ENCODE data around the gene USF2. TPM values are rescaled to one million over a fixed set of nuclear protein-coding genes. Genes with fewer than 3 reads are reported as not detected.
A peak's percentile ranks its signal among the peaks of the same experiment; 100 is the strongest.

The USF2 gene
- total RNA-seq, 1 donor from 2014 or later: 37.0 TPM

DNA sequence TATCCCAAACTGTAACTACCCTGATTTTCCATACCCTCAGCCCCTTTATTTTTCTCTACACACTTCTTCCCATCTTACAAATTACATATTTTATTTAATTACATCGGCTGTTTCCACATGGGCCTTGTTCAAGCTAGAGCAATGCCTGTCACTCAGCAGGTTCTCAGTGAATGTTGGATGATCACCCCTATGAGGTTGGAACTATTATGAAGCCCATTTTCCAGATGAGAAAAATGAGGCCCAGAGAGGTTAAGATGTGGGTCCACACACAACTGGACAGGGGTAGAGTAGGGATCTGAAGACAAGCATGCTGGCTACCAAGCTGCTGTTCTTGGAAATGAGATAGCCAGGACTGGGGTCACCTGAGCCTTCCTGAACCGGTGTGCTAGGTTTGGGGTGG is 33.2 kb downstream of the USF2 start:
- DNase-seq: no peak

DNA sequence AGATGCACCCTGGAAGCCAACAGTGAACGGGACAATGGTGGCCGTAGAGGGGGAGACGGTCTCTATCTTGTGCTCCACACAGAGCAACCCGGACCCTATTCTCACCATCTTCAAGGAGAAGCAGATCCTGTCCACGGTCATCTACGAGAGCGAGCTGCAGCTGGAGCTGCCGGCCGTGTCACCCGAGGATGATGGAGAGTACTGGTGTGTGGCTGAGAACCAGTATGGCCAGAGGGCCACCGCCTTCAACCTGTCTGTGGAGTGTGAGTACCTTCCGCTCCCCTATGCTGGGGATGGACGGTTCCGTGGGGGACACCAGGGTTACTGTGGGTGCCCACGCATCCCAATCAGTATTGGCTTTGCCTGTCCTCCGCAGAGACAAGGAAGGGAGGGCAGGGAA is 33.7 kb downstream of the USF2 start:
- no peak for DNase-seq

DNA sequence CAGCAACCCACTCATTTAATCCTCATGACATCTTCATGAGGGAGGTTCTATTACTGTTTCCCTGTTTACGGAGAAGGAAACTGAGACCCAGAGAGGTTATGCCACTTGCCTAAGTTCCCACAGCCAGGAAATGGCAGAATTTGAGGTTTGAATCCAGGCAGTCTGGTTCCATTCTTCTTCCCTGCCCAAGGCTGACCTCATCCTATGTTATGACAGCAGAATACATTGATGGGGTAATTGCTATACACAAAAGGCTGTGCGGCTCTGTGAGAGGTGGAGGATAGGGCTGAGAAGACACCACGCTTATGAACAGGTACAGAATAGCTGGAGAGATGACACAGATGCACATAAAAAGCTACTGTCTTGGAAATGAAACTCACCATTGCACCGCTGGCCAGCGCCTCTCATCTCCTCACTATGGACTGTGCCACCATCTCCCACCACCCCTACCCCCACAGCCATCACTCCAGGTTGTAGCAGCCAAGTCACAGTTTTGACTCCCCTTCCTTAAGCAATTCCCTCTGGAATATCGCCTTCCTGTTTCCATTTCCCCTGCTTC is 34.7 kb downstream of the USF2 start:
- no peak for DNase-seq

DNA sequence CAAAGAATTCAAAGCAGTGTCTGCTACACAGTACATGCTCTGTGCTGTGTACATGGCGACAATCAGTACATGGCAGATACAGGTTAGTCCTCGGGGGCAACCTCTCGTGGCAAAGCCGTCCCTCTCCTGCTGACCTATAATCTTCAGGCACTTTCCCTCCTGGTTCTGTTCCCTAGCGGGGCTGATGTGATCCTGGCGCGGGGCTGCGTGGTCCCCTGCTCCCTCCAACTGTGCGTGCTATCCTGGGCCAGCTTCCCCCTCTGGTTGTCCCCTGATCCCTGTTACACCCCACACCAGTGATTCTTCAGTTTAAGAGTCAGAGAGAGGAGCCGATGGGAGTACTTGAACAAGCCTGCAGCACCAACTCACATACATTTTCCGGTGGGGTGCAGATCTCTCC is 35.3 kb downstream of the USF2 start:
- DNase-seq: no peak

DNA sequence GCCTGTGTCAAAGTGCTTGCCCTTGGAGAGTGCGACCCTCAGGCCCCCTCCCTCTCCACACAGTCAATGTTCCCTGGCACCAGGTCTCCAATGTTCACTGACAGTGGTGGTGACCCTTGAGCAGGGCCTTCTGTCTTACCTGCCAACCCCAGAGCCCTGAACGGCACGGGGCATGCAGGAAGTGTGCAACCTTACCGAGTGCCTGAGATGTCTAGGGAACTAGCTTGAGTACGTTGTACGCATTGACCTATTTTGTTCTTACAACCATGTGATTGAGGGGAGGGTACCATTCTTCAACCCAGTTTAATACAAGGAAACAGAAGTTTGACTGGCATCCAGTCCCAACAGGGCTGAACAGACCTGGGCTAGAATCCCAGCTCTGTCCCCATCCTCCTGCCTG is 36.4 kb downstream of the USF2 start:
- no peak for DNase-seq

DNA sequence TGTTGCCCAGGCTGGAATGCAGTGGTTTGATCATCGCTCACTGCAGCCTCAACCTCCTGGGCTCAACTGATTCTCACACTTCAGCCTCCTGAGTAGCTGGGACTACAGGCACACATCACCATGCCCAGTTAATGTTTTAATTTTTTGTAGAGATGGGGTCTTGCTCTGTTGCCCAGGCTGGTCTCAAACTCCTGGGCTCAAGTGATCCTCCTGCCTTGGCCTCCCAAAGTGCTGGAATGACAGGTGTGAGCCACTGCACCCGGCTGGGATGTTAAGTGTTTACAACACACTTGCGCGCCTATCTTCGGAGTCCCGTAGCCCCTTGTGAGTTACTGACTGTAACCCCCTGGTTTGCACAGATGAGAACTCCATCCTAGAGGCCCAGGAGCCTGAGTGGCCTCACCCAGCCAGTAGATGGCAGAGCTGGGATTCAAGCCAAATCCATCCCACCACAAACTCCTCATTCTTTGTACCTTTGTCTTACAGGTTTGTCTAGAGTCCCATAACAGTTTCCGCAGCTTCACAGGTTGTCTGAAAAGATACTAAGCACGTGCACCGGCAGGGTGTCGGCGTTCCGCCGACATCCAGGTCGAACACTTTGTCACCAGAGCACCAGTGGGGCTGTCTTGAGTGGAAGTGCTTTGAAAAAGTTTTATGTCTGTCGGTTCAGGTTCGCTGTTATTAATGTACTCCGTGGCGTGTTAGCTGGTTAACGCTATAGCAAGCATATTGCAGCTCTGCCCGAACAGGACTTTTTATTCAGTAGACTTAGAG is 37.9 kb downstream of the USF2 start:
- DNase-seq: no peak

DNA sequence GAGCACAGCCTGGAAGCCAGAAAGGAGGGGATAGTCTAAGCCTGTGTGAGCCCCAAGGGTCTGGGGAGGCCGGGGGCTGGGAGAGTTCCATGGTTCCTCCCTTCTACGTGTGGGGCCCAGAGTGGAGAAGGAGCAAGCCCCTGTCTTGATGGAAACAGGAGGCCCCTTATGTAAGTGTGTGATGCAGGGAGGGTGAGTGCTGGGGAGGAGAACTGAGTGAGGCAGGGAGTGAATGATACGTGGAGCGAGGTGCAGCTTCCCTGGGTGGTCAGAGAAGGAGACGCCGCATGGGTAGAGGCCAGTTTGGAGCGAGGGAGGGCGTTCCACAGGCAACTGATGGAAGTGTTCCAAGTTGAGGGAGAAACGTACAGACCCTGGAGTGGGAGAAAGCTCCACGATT is 39.2 kb downstream of the USF2 start:
- DNase-seq: peak; percentile 12

DNA sequence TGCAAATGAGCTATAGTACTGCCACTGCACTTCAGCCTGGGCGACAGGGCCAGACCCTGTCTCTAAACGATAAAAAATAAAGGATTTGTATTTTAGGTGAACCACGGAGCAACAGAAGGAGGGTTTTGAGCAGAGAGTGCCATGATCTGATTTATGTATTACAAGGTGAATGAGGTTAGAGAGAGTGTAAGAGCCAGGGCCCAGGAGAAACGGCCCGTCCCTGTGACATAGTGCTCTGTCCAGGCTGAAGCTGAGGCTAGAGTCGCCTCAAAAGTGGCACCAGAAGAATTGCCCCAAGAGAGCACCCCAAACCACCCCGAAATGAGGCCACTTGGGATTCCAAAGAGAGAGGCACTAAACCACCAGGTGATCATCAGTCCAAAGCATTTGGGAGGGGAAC is 40.1 kb downstream of the USF2 start:
- no peak for DNase-seq

DNA sequence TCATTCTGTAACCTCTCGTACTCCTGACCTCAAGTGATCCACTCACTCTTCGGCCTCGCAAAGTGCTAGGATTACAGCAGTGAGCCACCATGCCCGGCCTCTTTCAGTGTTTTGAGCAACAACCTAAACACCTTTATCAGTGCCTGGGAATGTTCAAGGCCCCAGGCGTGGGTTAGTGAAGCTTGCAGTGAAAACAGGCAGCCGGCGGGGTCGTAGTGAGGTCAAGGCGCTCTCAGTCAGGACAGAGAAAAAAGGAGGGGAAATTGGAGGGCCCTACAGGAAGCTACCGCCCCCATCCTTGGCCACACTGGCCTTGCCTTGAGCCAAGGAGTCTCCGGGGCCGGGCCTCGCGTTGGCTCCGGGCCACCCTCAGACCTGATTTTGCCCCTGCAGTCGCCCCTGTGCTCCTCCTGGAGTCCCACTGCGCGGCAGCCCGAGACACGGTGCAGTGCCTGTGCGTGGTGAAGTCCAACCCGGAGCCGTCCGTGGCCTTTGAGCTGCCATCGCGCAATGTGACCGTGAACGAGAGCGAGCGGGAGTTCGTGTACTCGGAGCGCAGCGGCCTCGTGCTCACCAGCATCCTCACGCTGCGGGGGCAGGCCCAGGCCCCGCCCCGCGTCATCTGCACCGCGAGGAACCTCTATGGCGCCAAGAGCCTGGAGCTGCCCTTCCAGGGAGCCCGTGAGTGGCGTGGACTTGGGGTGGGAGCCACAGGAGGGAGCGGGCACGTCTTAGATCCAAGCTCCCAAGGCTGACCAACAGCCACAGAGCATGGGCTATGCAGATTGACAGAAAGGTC is 40.9 kb downstream of the USF2 start:
- peak; percentile 6 for DNase-seq

DNA sequence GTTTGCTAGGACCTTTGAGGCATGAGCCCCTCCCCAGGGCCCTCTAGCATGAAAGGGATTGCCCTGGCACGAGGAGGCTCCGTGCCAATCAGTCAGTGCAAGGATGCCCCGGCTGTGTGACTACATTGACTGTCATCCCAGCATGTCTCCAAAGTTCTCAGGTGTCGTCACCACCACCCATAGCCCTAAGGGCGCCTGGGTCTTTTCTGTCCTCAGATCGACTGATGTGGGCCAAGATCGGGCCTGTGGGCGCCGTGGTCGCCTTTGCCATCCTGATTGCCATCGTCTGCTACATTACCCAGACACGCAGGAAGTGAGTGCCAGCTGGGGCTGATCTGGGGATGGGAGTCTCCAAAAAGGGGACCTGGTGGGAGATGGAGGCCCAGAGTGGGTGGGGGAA is 41.6 kb downstream of the USF2 start:
- DNase-seq: no peak

DNA sequence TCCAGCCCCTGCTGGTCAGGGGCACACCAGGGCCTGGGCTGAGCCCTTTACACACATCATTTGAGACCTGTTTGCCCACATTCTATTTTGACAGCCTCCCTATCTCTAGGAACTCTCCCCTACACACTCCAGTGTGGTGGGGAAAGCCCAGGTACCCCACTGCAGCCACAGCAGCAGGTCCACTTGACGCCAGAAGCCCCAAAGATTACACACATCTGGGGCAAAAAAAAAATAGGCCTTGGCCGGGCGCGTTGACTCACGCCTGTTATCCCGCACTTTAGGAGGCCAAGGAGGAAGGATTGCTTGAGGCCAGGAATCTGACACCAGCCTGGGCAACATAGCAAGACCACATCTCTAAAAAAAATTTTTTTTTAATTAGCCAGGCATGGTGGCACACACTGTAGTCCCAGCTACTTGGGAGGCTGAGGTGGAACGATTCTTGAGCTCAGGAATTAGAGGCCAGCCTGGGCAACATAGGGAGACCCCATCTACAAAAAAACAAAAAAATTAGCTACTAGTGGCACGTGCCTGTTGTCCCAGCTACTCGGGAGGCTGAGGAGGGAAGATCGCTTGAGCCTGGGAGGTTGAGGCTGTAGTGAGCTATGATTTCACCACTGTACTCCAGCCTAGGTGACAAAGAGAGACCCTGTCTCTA is 42.2 kb downstream of the USF2 start:
- no peak for DNase-seq

DNA sequence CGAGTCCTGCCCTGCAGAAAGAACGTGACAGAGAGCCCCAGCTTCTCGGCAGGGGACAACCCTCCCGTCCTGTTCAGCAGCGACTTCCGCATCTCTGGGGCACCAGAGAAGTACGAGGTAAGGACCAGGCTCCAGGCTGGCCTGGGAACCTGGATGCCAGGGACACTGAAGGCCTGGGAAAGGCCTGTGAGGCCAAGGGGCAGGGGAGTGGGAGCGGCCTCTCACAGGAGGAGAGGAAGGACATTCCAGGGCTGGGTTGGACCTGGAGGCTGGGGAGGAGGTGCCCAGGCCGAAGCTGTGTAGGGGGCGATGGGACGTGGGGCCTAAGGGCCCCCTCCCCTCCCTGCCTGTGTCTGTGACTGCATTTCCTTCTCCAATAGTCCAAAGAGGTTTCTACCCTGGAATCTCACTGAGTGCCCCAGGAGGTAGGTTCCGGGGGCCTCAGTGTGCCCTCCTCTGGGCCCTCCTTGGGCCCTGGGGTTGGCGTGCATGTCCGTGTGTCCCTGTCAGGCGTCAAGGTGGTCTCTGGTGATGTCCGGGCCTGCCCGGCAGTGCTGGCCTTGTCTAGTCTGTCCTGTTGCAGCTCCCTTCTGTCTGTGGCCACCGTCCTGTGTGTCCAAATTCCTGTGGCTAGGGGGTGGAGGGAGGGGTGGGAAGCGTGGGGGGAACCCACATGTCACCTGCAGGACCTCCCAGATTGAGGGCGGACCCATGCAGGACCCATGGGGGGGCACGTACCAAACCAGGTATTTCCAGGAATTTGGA is 43.3 kb downstream of the USF2 start:
- no peak for DNase-seq

DNA sequence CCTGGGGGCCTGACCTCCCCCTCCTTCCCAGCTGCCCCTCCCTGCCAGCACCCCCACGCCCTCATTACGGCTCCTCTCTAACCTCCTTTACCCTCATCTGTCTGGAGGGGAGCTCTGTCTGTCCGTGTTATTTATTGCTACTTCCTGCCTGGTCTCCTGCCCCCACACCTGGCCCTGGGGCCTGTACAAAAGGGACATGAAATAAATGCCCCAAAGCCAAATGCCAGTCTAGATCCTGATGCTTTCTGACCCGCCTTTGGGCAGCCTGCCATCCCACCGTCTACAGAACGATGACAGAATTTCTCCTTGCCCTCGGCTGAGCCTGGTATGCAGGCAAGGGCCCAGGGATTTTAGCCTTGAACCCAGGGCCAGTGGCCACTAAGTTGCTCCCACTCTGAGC is 44.8 kb downstream of the USF2 start:
- DNase-seq: no peak

DNA sequence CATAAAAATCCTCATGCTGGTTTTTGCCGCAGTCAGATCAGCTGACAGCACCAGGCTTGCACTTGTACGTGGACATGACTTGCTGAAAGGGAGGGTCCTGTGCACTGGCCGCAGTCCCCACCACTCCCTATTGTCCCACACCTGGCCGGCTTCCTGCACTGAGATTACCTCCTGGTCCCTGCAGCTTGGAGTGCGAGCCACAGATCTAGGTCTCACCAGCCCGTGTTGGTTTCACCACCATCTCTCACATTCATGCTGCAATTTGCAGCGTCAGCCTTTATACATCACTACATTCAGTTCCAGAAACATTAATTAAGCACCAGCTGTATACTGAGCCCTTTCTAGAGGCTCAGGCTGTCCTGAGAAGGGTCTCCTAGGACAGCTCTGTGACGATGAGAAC is 45.3 kb downstream of the USF2 start:
- no peak for DNase-seq

DNA sequence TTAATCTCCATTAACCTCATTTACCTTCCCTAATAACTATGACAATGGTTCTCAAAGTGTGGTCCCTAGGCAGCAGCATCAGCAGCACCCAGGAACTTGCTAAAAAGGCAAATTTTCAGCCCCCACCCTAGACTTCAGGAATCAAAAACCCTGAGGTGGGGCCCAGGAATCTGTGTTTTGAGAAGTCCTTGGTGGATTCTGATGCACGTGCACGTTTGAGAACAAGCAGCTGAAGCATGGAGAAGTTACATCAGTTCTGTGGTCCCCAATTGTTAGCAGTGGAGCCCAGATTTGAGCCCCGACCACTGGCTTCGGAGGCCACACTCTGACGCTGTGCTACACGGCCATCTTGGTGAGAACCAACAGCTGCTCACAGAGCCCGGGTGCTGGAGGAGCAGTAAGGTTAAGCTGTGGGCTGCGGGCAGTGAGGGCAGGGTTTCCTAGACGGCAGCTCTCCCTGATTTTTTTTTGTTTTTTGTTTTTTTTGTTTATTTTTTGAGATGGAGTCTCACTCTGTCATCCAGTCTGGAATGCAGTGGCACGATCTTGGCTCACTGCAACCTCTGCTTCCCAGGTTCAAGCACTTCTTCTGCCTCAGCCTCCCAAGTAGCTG is 46.2 kb downstream of the USF2 start:
- DNase-seq: no peak

DNA sequence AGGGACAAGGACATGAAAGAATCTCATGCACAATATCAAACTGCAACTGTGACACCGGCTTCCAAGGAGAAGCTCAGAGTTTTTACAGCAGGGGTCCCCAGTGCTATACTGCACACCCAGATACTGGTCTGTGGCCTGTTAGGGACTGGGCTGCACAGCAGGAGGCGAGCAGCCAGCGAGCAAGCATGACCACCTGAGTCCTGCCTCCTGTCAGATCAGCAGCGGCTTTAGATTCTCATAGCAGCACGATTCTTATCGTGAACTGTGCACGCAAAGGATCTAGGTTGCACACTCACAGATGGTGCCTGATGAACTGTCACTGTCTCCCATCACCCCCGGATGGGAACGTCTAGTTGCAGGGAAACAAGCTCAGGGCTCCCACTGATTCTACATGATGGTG is 47.1 kb downstream of the USF2 start:
- DNase-seq: no peak

DNA sequence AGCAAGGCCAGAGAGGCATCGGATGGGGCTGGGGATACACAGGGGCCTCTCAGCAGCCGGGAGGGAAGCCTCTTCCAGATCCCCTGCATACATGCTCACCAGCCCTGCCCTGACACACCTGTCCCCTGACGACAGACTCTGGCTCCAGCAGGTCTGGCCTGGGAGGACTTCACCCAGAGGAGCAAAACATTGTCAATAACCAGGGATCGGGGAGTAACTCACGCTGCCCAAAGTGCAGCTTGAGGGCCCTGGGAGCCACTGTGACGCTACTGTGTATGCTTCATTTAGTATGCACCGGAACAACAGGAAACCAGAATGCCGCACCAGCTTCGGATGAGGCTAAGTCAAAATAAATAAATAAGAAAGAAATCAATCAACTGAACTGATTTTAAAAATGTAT is 47.8 kb downstream of the USF2 start:
- no peak for DNase-seq

DNA sequence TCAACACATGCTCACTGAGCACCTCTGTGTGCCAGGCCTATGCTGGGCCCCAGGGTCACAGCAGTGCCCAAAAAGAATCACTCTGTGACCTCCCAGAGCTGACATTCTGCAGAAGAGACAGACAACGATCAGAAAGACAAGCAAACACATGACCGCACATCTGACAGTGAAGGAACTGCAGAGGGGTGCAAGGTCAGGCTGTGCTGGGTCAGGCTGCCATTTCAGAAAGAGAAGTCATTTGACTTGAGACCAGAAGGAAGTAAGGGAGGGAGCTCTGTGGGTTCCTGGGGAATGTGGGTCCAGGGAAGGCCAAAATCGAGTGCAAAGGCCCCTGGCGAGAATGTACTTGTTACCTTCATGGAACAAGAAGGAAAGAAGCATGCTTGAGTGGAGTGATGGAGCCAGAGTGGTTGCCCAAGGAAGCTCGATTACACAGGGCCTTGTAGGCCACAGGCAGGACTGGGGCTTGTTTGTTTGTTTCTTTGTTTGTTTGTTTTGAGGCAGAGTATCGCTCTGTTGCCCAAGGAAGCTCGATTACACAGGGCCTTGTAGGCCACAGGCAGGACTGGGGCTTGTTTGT is 48.8 kb downstream of the USF2 start:
- DNase-seq: no peak

DNA sequence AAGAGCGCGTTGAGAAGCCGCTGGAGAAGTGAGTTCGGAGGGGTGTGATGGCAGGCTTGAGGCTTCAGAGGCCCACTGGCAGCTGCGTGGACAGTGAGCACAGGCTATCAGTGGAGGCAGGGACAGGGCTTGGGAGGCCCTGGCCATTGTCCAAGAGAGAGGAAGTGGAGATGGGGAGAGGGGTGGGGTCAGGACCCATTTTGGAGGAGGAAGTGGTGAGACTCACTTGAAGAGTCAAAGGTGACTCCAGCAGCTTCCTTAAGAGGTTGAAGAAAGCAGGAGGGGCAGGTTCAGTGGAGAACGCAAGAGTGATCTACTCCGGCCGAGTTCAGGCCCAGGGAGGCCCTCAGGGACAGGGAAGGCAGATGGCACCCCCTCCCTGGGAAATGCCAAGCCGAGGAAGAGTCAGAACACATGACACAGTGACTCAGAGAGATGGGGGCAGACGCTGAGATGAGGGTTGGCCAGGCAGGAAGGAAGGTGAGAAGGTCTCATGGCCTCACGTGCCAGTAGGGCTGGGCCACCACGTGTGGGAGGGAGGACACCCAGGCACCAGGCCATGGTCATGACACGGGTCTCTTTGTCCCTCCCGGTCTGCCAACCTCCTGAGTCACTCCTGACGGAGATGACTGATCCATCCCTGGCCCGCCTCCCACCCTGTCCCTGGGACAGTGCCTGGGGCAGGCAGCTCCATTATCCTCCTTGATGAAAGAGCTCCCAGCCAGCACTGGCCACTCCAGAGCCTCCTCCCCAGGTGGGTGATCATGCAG is 50.1 kb downstream of the USF2 start:
- no peak for DNase-seq

DNA sequence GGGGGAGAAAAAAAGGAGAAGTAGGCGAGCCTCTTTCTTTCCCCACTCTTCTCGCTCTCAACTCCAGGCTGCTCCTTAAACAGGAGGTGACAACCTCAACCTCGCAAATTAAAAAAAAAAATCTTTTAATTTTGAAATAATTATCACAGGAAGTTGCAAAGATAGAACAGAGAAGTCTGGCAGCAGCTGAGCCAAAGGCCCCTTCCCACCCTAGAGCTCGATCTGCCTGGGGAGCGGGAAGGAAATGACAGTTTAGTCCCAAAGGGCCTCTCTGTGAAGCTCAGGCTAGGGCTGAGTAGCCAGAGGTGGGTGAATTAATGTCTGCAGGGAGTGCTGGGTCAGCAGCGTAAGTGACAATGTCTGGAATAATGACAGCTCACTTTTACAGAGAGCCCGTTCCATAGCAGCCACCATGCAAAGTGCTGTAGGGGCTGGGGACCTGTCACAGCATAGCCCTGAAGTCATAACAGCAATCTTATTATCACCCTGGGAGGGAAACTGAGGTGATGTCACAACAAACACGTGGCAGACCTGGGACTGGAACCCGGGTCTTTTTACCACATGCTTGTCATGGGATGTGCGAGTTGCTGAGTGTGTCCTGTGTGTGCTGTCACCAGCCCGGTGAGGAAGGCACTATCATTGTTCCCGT is 51.4 kb downstream of the USF2 start:
- DNase-seq: no peak

All from skin of body (tissue), 2 donors.